ENCODE data around the gene FNDC3A.

DNA sequence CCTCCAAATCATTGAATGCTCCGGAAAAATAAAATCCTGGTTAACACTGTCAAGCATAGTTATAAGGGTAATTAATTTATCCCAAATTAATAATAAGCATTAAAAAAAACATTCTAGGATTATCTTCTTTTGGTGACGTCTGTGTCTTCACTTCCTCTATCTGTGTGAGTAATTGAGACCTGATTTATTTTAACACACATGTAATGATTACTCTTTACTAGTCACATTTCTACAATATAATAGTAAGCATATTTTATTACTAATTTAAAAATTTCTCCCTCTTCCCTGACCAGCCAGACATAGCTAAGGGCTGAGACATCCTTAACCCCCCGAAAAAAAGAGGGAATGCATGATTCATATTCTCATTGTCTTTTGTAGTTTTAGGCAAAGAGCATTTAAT is 2.3 kb downstream of the FNDC3A start:
- no peak for TF ChIP-seq POLR2A (IDR thresholded peaks at IDR 0.05)
- TF ChIP-seq POLR2AphosphoS5 (IDR thresholded peaks at IDR 0.05): no peak

Measured in prostate gland (tissue), 1 donor.